Lower leg skin (tissue), 4 donors: ENCODE results near the gene IGFL1. TPM values are rescaled to one million over a fixed set of nuclear protein-coding genes. Genes with fewer than 3 reads are reported as not detected.

ENCODE experiments used
- total RNA-seq, 4 donors: library from RNA; depleted of rRNA; stranded (reverse); fragments of >200 nt; gene quantifications; one replicate each; pipeline ENCODE4 v1.1.0, GENCODE V29; 2016

The IGFL1 gene
- total RNA-seq, 4 donors from 2014 or later: 0.55 to 0.88 TPM; not detected in 2

Other genes with a start within 250 kb of the IGFL1 start
- gene CCDC61, start 234.3 kb upstream of the IGFL1 start, total RNA-seq: 10 to 100 TPM in 2 of 4 donors, 1 to 10 TPM in 2; 7.2 to 14.4 (median 10.4) TPM
- gene PGLYRP1, start 206.7 kb upstream of the IGFL1 start, total RNA-seq: not detected
- gene IGFL4, start 188.7 kb upstream of the IGFL1 start, total RNA-seq: 1 to 10 TPM in 3 of 4 donors, under 1 TPM in 1; 0.80 to 5.5 (median 2.7) TPM
- gene IGFL3, start 105.1 kb upstream of the IGFL1 start, total RNA-seq: 10 to 100 TPM; 19.0 to 46.7 (median 24.9) TPM
- 10 to 100 TPM in 3 of 4 donors, 1 to 10 TPM in 1; 7.2 to 26.9 (median 24.9) TPM for gene IGFL2, start 81.5 kb upstream of the IGFL1 start, total RNA-seq
- 10 to 100 TPM in 3 of 4 donors, 1 to 10 TPM in 1; 7.7 to 28.3 (median 16.6) TPM for gene HIF3A, start 67.3 kb downstream of the IGFL1 start, total RNA-seq
- 10 to 100 TPM; 32.0 to 63.1 (median 48.4) TPM for gene PPP5C, start 117.3 kb downstream of the IGFL1 start, total RNA-seq
- gene CCDC8, start 183.8 kb downstream of the IGFL1 start, total RNA-seq: 10 to 100 TPM in 1 of 4 donors, 1 to 10 TPM in 3; 1.1 to 11.5 (median 4.2) TPM
- gene PNMA8C, start 199.2 kb downstream of the IGFL1 start, total RNA-seq: not detected
- 1 to 10 TPM in 3 of 4 donors, under 1 TPM in 1; 0.30 to 4.0 (median 2.7) TPM for gene PNMA8A, start 241.8 kb downstream of the IGFL1 start, total RNA-seq